Stimulated activated CD4-positive, alpha-beta T cell treated with anti-CD3 and anti-CD28 coated beads, Interleukin-12 subunit alpha, Interleukin-12 subunit beta, amount 100 ng/mL, for 48 hours (primary cell): ENCODE results near the gene PYROXD2.
A peak's percentile ranks its signal among the peaks of the same experiment; 100 is the strongest.

Experiments used
- DNase-seq, 3 donors: peaks; one replicate each; pipeline ENCODE4 v3.0.0-alpha.2; 2020; ENCODE audit warnings: low read depth in 2 of 3, low spot score in 1 of 3

Gene PYROXD2

GRCh38 chr10:98435178-98435577 is 20.2 kb upstream of the PYROXD2 start:
- DNase-seq, result no peak

GRCh38 chr10:98433881-98434732 is 19.1 kb upstream of the PYROXD2 start:
- DNase-seq, result no peak

DNA sequence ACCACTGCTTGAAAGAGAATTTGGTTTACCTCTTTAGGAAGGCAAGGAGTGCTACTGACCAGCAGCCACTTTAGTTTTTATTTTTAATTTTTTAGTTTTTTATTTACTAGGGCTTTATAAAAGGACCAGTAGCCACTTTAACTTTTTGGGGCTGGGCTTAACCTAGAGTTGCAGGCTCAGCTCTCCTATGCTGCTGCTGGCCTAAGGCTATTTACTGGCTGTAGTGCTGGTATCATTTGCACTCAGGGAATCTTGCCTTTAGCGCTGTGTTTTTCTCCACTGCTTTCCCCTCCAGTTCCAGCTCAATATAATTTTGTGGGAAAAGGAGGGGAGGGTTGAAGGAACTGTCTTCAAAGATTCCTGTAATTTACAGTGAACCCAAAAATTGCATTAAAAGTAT is 18.4 kb upstream of the PYROXD2 start:
- no peak for DNase-seq

GRCh38 chr10:98432330-98432729 is 17.3 kb upstream of the PYROXD2 start:
- DNase-seq, result no peak

DNA sequence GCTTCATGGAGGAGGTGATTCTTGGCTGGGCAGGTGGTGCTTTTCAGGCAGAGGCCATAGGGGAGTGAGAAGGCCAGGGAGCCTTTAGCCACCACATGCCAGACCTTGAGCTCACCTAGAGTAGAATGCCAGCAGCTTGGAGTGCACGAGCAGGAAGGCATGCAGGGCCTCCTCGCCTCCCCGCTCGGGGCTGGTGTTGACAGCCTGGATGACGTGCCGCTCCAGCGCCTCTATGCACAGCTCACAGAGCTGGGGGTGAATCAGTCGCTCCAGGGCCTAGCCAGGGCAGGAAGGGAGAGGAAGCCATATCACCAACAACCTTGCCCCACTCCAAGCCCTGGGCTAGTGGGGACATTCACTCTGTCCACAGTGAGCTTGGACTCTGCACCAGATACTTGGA is 16.0 kb upstream of the PYROXD2 start:
- DNase-seq, result no peak

GRCh38 chr10:98430427-98430826 is 15.4 kb upstream of the PYROXD2 start:
- no peak for DNase-seq

- DNase-seq, result no peak
Observed at GRCh38 chr10:98429320-98430072, 14.5 kb upstream of the PYROXD2 start.

DNA sequence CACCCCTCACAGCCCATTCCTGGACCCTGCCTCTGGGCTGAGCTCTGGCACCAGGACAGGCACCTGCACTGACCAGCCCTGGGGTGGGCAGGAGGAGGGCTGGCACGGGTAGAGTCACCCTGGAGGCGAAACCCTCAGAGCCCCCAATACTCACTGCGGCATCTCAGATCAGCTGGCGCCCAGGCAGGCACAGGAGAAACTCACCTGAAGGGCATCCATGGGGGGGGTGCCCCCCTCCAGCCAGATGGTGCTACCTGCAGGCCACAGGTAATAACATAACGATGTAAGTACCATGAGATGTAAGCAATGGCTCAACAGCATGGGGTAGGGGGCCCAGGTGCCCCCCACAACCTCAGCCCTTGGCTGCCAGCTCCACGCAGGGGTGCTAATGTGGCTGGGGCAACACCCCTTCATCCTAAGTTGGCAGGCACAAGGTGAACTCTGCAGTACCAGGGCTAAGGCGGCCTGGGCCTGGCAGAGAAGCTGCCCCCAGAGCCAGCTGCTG is 12.1 kb upstream of the PYROXD2 start:
- no peak for DNase-seq

DNA sequence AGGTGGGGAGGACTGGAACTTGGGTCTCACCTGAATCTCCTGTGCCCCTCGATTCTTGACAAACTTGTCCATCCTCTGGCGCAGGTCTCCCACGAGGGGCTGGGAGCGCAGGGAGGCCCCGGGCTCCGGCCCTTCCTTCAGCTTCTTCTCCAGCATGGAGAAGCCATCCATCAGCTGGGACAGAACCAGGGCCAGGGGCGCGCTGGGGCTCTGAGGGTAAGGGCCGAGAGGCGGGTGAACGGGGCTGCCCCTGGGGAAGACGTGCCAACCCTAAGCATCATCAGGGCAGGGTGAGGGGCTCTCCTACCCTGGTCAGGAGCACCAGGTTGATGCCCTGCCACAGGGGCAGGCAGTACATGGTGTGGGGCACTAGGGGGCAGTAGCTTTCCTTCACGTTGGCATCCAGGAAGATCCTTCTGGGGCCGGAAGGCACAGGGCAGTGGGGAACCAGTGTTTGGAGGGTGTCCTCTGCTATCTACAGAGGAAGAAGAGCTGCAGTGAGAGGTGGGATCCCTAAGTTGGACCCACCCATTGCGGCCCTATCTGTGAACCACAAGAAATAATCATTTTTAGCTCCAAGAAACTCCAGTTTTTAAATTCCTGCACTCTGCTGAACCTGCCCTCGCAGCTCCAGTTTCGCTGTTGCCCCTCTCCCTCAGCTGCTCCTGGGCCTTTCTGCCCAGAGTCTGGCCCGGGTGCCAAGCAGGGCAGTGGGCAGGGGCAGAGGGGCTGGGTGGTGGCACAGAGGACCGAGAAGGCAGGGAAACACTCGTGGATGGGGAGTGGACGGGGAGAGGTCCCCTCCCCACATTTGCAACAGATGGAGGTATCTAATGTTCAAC is 10.8 kb upstream of the PYROXD2 start:
- DNase-seq, result peak in 2 of 3 donors; percentile 30 to 35

GRCh38 chr10:98424295-98425254 is 9.6 kb upstream of the PYROXD2 start:
- no peak for DNase-seq

DNA sequence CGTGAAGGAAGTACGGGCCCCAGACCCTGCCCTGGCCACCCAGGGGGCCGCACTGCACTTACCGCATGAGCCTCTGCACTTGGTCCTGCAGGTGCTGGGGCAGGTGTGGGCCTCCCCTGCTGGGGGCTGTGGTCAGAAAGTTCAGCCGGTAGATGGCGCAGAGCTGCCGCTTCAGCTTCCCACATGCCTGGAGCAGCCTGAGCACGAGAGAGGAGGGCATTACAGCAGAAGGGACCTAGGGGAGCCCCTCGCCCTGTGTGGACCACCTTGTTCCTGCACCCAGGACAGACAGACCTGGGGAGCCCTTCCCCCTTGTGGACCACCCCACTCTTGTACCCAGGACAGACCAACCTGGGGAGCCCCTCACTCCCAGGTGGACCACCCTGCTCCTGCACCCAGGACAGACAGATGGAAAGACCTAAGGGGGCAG is 8.7 kb upstream of the PYROXD2 start:
- DNase-seq, result no peak

DNA sequence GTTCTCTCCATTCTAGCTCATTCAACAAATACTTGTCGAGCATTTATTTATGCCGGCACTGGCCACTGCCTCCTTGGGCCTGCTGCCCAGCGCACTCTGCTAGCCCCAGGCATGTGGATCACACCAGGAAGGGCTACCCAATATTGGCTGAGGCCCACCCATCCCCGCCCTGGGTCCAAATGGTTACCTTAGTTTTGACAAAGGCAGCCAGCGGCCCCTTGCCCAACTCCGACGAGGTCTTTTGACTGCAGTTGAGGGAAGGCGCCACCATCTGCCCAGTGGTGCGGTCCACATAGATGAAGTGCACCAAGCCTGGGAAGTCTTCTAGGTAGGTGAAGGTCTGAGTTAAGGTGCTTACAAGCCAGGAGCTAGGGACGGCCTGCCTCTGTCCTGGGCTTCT is 7.2 kb upstream of the PYROXD2 start:
- no peak for DNase-seq

- no peak for DNase-seq
Observed at GRCh38 chr10:98420786-98421185, 5.8 kb upstream of the PYROXD2 start.

DNA sequence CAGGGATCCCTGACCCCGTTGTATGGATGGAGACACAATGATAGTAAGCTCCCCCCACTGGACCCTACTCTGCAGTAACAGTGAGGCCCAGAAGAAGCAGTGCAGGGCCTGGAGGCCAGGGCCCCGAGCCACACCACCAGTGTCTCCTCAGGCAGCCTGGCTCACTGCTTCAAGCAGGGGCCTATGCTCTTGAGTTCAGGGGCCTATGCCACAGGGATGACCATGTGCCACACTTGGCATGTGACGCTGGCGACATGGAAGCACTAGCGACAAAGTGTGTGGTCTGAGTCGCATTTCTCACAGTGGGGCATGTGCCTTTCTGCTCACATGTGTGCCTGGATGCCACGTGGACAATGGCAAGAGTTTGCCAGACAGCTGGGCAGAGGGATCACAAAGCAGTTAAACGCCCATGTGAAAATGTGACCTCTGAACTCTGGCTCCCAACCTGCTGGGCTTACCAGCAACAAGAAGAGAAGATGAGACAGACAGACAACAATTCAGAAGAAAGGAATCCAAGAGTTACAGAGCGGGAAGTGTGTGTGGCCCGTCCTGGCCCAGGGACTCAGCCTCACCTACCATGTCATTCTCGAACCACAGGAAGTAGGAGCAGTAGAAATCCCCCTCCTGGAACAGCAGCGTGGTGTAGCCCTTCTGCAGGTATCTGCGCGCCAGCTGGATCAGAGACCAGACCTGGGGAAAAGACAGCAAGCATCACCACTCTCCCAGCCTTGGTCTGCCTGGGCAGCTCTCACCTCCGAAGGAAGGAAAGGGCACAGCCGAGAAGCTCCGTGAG is 4.7 kb upstream of the PYROXD2 start:
- DNase-seq, result no peak

DNA sequence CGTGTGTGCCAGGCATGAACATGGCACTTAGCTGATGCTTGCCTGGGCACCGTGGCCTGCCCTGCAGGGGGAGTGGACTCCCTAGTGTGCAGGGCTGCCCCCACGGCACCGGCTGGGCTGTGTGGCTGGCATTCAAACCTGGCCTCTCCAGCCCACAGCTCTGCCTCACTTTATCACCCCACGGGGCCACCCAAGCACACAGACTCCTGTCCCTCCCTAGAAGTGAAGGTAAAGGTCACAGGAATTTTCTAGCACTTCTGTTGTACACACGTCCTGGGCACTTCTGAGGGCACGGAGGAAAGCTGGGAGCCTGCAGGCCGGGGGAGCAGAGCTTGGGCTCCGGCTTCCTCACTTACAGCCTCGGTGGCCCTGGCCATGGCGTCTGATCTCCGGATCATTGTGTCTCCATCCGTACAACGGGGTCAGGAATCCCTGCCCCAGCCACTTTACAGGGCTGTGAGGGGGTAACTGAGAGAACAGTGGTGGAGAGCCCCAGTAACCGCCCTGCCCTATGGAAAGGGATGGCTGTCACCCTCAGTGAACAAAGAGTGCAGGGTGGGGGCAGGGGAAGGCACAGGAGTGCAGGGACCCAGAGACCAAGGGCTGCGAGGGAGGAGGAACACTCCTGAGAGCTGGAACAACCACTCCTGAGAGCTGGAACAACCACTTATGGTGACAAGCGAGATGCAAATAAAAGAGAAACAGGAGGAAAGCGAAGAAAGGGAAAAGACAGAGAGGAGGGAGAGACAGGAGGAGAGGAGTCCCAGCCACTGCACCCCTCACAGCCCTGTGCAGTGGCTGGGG is 3.9 kb upstream of the PYROXD2 start:
- DNase-seq, result no peak

GRCh38 chr10:98417973-98418664 is 3.1 kb upstream of the PYROXD2 start:
- no peak for DNase-seq

- no peak for DNase-seq
Observed at GRCh38 chr10:98417481-98417959, 2.5 kb upstream of the PYROXD2 start.
